Activated T-helper 1 cell treated with anti-CD3 and anti-CD28 coated beads, Interleukin-12 subunit alpha, Interleukin-12 subunit beta, Interleukin-2, Interleukin-4 antibody, amounts not matched to agents 30 ng/mL and 10 ng/mL and 1 ng/mL, durations not matched to agents 14 hours and 24 hours and 36 hours (primary cell): Measurements from ENCODE around the gene CISD3. TPM values are rescaled to one million over a fixed set of nuclear protein-coding genes. Genes with fewer than 3 reads are reported as not detected.

Source experiments
- DNase-seq: peaks from one replicate; pipeline ENCODE4 v3.0.0; 2021; ENCODE audit warnings: low spot score
- H3K27ac Mint-ChIP-seq: one replicate; pipeline ENCODE4 v1.8.0; 2021; ENCODE audit warnings: mild to moderate bottlenecking, mixed read lengths
- H3K27me3 Mint-ChIP-seq: one replicate; pipeline ENCODE4 v1.8.0; 2022; ENCODE audit warnings: mild to moderate bottlenecking, moderate library complexity, mixed read lengths; ENCODE audit not compliant: insufficient read depth
- H3K36me3 Mint-ChIP-seq: one replicate; pipeline ENCODE4 v1.8.0; 2021; ENCODE audit warnings: low read depth, mixed read lengths
- H3K4me1 Mint-ChIP-seq: one replicate; pipeline ENCODE4 v1.8.0; 2021; ENCODE audit warnings: low read depth, mixed read lengths
- H3K4me3 Mint-ChIP-seq: one replicate; pipeline ENCODE4 v1.8.0; 2021; ENCODE audit warnings: mild to moderate bottlenecking, moderate library complexity, mixed read lengths
- H3K9me3 Mint-ChIP-seq: one replicate; pipeline ENCODE4 v1.8.0; 2021; ENCODE audit warnings: mixed read lengths
- intact Hi-C: fragments of 100-400 bp; cut with micrococcal nuclease; formaldehyde crosslinking; loops from one replicate; pipeline ENCODE4 v1.15.1; 2024
- total RNA-seq: library from RNA; stranded (reverse); gene quantifications from 2 replicates; pipeline ENCODE4 v1.2.3, GENCODE V29; 2022

Gene CISD3, protein sequence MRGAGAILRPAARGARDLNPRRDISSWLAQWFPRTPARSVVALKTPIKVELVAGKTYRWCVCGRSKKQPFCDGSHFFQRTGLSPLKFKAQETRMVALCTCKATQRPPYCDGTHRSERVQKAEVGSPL
- 39.2 and 41.4 TPM in 2 replicates for total RNA-seq

DNA sequence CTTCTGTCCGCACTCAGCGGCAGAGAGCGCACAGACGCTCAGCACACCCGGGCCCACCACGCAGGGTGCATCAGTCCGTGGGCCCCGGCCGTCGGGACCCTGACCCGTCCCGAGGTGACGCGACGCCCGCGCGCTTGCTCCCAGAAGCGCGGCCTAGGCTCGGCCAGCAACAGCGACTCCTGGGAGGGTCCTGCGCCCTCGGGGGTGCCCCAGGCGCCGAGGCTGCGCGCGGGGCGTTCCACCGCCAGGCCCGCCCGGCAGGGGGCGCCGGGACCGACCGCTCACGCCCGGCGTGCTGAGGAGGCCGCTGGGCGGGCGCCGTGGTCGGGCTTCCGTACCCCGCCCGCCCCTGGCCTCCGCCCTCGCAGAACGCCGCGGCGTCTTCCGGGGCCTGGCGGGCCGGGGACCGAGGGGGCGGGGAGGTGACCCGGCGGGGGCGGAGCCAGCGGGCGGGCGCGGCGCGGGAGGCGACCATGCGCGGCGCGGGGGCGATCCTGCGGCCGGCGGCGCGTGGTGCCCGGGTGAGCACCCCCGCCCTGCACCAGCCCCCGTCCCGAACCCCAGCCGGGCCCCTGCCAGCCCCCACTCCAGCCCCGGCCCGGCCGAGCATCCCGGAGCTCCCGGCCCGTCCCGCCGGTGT, at the start of gene CISD3:
CISD3 (plus strand) TSS at position 456 of the 640 bp plus-strand sequence; CDS start at position 474, 18 bp downstream.
- no peaks in the 10 kb centered on the region for H3K9me3 Mint-ChIP-seq
- intact Hi-C loops = loop anchor here (1.0 kb wide), 2 partner anchors 22 to 54 kb away; partner anchors contain the start of gene PSMB3
- H3K27ac Mint-ChIP-seq = peak within 1 kb of the TSS; percentile 97
- DNase-seq = peak; percentile 88
- H3K4me1 Mint-ChIP-seq = peaks cover 82% of the 10 kb centered on the region
- peaks cover 24% of the 10 kb centered on the region for H3K36me3 Mint-ChIP-seq
- peak within 1 kb of the TSS; percentile 94 for H3K4me3 Mint-ChIP-seq
- peaks cover 2% of the 10 kb centered on the region for H3K27me3 Mint-ChIP-seq

DNA sequence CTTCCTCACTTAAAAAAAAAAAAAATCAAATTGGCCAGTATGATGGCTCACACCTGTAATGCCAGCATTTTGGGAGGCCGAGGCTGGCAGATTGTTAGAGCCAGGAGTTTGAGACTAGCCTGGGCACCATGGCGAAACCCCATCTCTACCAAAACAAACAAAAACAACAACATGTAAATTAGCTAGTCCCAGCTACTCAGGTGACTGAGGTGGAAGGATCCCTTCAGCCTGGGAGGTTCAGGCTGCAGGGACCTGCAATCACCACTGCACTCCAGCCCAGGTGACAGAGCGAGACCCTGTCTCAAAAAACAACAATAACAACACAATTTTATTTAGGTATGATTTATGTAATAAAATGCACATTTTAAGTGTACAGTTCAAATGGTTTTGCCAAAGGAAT, 49.0 kb upstream of the CISD3 start:
- no peaks in the 10 kb centered on the region for H3K36me3 Mint-ChIP-seq
- intact Hi-C loops = no loop called here
- peaks cover 13% of the 10 kb centered on the region for H3K4me1 Mint-ChIP-seq
- peaks cover 5% of the 10 kb centered on the region for H3K27me3 Mint-ChIP-seq
- no peak for DNase-seq
- H3K27ac Mint-ChIP-seq = no peak overlapping the region
- H3K9me3 Mint-ChIP-seq = no peaks in the 10 kb centered on the region
- no peak overlapping the region for H3K4me3 Mint-ChIP-seq

DNA sequence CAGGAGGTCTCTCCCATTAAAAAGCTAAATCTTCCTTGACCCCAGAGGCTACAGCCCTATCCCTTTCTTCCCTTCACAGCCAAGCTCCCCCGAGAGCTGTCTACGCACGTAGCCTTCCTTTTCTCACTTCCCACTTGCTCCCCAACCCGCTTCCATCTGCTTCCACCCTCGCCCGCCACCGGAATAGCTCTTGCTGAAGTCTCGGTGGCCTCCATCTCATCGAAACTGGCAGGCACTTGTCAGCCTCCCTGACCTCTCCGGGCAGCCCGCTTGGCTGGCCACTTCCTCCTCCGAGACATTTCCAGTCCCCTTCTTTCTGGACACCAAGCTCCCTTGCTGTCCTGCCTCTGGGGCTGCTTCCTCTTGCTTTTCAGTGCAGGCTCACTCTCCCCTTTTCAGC, 44.6 kb upstream of the CISD3 start:
- H3K27me3 Mint-ChIP-seq = peaks cover 5% of the 10 kb centered on the region
- no peaks in the 10 kb centered on the region for H3K4me1 Mint-ChIP-seq
- H3K9me3 Mint-ChIP-seq = no peaks in the 10 kb centered on the region
- intact Hi-C loops = no loop called here
- H3K36me3 Mint-ChIP-seq = no peaks in the 10 kb centered on the region
- no peak for DNase-seq
- no peak overlapping the region for H3K27ac Mint-ChIP-seq
- H3K4me3 Mint-ChIP-seq = no peak overlapping the region

DNA sequence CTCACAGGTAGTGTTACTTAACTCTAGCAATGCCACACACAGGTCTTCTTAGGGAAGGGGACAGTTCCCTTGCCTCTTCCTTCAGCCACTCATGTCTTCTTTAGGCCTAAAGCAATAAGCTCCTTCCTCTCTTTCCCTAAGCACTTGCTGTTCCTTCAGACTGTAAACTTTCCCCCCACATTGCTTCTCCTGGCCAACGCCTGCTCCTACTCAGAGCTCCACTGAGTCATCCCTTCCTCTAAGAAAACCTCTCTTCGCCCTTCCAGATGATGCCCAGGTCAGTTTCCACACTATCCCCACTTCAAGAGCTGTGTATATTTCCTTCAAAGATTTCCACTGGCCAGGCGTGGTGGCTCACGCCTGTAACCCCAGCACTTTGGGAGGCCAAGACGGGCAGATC, 42.9 kb upstream of the CISD3 start:
- no peaks in the 10 kb centered on the region for H3K4me1 Mint-ChIP-seq
- peaks cover 5% of the 10 kb centered on the region for H3K27me3 Mint-ChIP-seq
- intact Hi-C loops = no loop called here
- H3K4me3 Mint-ChIP-seq = no peak overlapping the region
- H3K27ac Mint-ChIP-seq = no peak overlapping the region
- H3K36me3 Mint-ChIP-seq = no peaks in the 10 kb centered on the region
- DNase-seq = no peak
- H3K9me3 Mint-ChIP-seq = no peaks in the 10 kb centered on the region

DNA sequence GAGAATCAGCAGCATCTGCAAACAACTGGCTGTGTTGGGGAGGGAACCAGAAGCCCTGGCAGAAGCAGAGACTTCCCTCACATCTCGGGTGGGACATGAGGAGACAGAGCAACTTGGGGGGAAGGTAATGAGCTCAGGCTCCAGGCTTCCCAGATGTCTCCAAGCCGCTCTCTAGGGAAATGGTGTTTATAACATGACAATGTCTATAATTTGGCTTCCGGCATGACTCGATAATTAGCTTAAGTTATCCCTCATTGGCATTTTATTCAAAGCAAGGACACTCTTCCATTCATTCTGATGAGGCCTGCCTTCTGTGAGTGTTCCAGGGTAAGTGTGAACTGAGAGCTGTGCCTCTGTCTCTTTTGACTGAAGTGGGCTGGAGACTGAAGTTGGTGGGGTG, 39.8 kb upstream of the CISD3 start:
- Mint-ChIP-seq H3K4me3 (no peak overlapping the region), H3K4me1 (no peaks in the 10 kb centered on the region), H3K27ac (no peak overlapping the region), H3K36me3 (no peaks in the 10 kb centered on the region), H3K27me3 (peaks cover 3% of the 10 kb centered on the region), H3K9me3 (no peaks in the 10 kb centered on the region)
- intact Hi-C loops = no loop called here
- DNase-seq = no peak

DNA sequence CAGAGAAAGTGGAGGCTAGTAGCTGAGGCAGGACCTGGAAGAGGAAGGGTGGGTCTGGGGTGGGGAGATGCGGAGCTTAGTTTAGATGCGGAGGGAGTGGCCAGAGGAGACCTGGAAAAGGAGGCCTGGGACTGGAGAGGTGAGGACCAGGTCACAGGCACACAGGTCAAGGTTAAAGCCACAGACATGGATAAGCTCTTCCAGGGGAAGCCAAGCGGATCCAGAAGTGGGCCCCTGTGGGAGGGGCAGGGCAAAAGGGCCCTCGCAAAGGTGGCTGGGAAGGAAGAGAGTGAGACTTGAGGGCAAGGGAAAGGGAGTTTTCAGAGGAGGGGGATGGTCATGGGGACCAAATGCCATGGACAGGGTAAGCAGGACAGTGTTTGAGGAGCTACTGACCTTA, 39.0 kb upstream of the CISD3 start:
- no peaks in the 10 kb centered on the region for H3K36me3 Mint-ChIP-seq
- no peaks in the 10 kb centered on the region for H3K27me3 Mint-ChIP-seq
- no peak for DNase-seq
- H3K4me3 Mint-ChIP-seq = no peak overlapping the region
- intact Hi-C loops = no loop called here
- no peak overlapping the region for H3K27ac Mint-ChIP-seq
- H3K9me3 Mint-ChIP-seq = no peaks in the 10 kb centered on the region
- no peaks in the 10 kb centered on the region for H3K4me1 Mint-ChIP-seq

DNA sequence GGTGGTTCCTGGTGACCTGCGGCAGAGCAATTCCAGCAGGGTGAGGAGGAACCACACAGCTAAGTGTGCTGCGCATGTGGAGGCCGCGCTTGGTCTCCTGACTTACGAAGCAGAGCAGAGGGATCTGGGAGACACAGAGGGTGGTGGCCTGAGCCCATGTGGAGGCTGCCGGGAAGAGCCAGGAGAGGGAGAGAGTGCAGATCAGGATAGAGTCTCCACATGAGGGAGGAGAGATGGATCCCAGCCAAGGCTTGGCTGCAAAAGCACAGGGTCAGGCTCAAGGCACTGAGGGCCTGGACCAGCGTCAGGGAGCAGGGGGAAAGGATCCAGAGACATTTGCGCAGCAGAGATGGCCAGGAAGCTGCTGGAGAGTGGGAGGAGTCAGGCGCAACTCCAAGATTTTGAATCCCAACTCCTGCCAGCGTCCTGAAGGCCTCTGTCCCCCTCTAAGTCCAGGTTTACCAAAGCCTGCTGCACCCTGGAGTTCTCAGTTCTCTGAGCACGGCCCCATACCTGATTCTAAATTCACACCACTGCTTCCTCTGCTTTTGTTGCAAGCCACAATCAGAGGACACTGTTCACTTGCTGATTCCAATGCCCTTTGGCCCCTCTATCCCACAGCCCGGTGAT, 36.3 kb upstream of the CISD3 start:
- Mint-ChIP-seq H3K36me3 (no peaks in the 10 kb centered on the region), H3K27me3 (no peaks in the 10 kb centered on the region), H3K4me3 (no peak overlapping the region), H3K27ac (no peak overlapping the region), H3K9me3 (no peaks in the 10 kb centered on the region), H3K4me1 (peaks cover 19% of the 10 kb centered on the region)
- intact Hi-C loops = no loop called here
- DNase-seq = no peak

DNA sequence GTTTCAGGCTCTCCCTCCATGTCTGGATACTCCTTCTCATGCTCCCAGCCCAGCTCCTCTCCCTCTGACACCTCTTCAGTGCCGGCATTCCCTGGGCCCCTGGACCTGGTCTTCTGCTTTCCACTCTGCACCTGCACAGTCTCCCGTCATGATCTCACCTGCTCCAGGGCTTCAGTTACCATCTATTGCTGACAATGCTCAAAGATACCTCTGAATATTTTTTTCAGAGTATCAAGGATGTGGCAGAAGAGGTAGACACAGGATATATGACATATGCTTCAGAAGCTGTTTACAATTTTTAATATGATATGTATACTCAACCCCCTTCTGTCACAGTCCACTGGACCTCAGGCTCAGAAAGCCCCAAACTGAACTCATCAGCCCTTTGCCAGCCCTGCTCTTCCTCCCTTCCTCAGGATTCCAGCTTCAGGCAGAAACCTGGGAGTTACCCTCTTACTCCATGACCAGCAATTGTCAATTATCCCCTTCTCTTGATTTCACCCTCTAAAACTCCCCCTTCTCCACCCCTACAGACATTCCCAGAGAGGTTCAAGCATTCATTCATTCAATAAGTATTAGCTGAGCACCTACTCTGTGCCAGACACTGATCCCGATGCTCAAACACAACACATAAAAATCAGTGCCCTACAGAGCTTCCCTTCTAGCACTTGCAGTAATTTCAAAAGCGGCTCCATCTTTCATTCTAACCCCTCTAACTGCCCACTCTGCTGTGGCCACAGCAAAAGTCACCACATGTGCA, 32.9 kb upstream of the CISD3 start:
- Mint-ChIP-seq H3K27ac (peak overlapping the region; percentile 70), H3K27me3 (no peaks in the 10 kb centered on the region), H3K9me3 (peaks cover 4% of the 10 kb centered on the region), H3K4me1 (peaks cover 45% of the 10 kb centered on the region), H3K4me3 (peak overlapping the region; percentile 16), H3K36me3 (peaks cover 3% of the 10 kb centered on the region)
- no peak for DNase-seq
- intact Hi-C loops = no loop called here

DNA sequence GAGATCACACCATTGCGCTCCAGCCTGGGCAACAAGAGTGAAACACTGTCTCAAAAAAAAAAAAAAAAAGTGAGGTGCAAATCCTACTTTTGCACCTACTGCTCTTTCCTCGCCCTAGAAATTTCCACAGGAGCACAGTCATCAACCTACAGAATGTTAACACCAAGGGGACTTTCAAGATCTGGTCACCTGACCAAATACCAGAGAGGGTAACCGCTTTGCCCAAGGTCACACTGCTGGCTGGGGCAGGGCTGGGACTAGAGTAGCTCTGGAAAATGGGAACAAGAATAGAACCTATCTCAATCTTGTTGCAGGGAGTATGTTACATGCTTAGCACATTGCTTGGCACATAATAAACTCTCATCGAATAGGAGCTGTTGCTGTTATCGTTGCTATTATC, 31.4 kb upstream of the CISD3 start:
- no peak for DNase-seq
- H3K4me3 Mint-ChIP-seq = no peak overlapping the region
- no peaks in the 10 kb centered on the region for H3K27me3 Mint-ChIP-seq
- peaks cover 3% of the 10 kb centered on the region for H3K36me3 Mint-ChIP-seq
- H3K9me3 Mint-ChIP-seq = peaks cover 4% of the 10 kb centered on the region
- peak overlapping the region; percentile 33 for H3K27ac Mint-ChIP-seq
- H3K4me1 Mint-ChIP-seq = peaks cover 55% of the 10 kb centered on the region
- intact Hi-C loops = no loop called here

DNA sequence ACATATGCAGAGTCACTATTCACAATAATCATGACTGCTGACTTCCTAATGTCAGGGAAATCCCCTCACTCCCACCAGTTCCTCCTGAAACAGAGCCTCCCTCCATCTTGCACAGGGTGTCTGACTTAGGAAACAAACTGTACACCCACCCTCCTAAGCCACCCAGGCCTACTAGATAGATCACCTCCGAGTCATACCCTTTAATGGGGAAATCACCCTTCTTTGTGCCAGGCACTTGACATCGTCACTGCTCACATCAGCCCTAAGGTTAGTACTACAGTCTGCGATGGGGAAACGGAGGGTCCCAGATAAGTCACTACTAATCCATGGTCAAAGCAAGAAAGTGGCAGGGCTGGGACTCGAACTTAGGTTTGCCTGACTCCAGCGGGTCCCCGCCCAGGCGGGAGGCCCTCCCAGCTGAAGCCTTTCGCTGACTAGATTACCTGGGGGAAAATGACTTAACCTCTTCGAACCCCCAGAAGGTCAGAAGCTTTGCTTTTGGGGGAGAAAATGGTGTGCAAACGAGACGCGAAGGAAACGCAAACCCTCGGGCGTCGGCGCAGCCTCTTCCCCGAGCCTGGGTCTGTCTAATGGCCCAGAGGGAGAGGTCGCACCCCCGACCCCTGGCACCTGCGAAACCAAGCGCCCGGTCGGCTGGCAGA, 28.5 kb upstream of the CISD3 start:
- Mint-ChIP-seq H3K27ac (peak overlapping the region; percentile 99), H3K27me3 (no peaks in the 10 kb centered on the region), H3K4me1 (peaks cover 65% of the 10 kb centered on the region), H3K4me3 (peak overlapping the region; percentile 83), H3K36me3 (peaks cover 12% of the 10 kb centered on the region), H3K9me3 (peaks cover 4% of the 10 kb centered on the region)
- intact Hi-C loops = loop anchor here (1.0 to 10.0 kb wide), 9 partner anchors 24 to 1863 kb away; partner anchors contain the start of genes CCR7, FBXL20, LASP1 and PSMB3
- DNase-seq = peak; percentile 66

DNA sequence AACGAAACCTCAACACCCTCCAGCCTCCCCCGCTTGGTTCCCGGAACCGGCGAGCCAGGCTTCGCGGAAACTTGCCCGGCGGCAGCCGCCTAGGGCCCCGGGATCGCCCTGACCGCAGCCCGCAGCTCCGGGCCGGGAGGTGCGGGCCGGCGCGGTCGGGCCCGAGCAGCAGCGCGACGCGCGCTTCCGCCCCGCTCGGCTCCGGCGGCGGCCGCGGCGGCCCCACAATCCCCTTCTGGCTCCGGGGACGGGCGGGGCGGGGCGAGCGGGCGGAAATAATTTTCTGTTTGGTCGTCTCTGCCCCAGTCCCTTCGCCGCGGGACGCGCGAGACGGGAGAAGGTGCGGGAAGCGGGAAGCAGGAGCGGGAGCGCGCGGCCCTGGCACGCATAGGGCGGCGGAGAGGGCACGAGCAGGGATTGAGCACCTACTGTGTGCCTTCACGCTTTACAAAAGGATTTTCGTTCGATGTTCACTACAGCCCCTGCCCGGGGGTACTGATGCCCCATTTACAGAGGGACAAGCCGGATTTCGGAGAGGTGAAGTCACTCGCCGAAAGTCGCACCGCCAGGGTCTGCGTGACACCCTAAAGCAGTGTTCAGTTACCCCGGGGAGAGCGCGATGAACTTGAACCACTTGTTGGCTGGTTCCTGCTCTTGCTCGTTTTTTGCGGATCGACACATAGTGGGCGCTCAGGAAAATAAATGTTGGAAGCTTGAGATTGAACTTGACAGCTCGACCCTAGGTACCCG, 27.8 kb upstream of the CISD3 start:
- peak; percentile 75 for DNase-seq
- Mint-ChIP-seq H3K27me3 (no peaks in the 10 kb centered on the region), H3K4me3 (peak overlapping the region; percentile 97), H3K36me3 (peaks cover 15% of the 10 kb centered on the region), H3K9me3 (peaks cover 4% of the 10 kb centered on the region), H3K4me1 (peaks cover 65% of the 10 kb centered on the region), H3K27ac (peak overlapping the region; percentile 99)
- intact Hi-C loops = loop anchor here (5.0 to 10.0 kb wide), 4 partner anchors 150 to 1862 kb away; partner anchors contain the start of genes CCR7, FBXL20, RPL23 and SYNRG
